ENCODE results near the gene RNASEL.
"Not testable (repeated sequence)": the region's sequence is repeated elsewhere in the genome, so short reads cannot be mapped to it uniquely, and the experiment has no call there.

RNASEL gene

DNA sequence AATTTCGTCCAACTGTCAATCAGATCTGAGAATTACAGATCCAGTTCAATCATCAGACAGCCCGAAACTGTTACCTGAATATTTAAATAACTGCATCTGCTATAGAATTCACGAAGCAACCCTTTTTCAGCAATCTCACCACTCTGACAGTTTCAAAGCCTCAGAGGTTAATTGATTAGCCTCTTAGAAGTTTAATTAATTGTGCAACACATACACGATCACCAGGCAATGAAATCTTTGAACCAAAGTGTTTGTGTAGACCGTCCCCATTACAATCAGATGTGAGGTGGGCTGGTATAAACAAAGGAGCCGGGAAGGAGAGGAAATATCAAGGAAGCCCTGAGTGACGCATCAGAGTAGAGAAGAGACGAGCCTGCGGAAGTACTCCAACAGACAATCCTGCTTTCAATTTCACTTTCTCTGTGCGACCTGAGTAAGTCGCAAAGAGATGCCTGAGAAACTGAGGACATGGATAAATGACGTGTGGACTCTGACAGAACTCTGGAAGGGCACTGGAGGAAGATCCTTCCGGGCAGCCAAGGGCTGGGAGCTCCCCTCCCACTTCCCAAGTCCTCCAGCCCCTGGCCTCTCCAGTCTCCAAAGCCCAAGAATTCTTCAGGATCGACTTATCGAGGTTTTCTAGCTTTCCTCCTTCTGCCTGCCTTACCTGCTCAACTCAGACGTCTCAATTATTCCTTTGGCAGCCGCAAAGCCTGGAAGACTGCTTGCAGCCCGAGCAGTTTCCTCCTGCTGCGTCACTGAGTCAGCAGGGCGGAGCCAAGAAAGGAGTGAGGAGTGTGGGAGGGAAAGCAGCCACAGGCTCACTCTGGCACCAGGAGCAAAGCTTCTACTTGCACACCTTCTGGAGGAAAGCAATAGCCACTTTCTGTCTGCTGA lies at the start of gene RNASEL:
RNASEL (minus strand) TSS at position 757 of the 897 bp plus-strand sequence. CDS start 2,450 bp downstream, outside the sequence.
- peak in 1 of 2 donors; percentile 40 for DNase-seq (ENCODE audit: low read depth in 1 of 2, low spot score in 1 of 2)

GRCh38 chr1:182637769-182638168 lies 48.7 kb upstream of the RNASEL start:
- no peak for DNase-seq (ENCODE audit: low read depth in 1 of 2, low spot score in 1 of 2)

DNA sequence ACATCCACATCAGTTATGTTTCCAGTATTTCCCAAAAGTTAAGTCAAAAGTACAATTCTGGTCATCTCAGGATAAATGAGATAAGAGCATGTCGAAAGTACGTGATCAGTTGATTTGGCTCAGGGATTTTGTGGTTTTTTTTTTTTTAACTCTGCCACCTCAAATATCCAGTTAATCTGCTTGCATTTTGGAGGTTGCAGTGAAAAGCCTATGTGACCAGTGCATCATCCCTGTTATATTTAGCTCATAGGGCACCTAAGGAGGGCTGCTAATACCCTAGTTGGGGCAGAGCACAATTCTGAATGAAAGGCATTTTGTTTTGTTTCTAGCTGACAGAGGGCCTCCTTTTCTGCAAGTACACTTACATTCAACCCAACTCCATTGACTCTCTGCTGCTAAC lies 46.8 kb upstream of the RNASEL start:
- no peak for DNase-seq (ENCODE audit: low read depth in 1 of 2, low spot score in 1 of 2)

- no peak for DNase-seq (ENCODE audit: low read depth in 1 of 2, low spot score in 1 of 2)
These were observed 45.4 kb upstream of the RNASEL start for GRCh38 chr1:182634306-182635072.

GRCh38 chr1:182633657-182634281 lies 44.7 kb upstream of the RNASEL start:
- DNase-seq (ENCODE audit: low read depth in 1 of 2, low spot score in 1 of 2) = no peak

GRCh38 chr1:182633031-182633430 lies 44.0 kb upstream of the RNASEL start:
- no peak for DNase-seq (ENCODE audit: low read depth in 1 of 2, low spot score in 1 of 2)

DNA sequence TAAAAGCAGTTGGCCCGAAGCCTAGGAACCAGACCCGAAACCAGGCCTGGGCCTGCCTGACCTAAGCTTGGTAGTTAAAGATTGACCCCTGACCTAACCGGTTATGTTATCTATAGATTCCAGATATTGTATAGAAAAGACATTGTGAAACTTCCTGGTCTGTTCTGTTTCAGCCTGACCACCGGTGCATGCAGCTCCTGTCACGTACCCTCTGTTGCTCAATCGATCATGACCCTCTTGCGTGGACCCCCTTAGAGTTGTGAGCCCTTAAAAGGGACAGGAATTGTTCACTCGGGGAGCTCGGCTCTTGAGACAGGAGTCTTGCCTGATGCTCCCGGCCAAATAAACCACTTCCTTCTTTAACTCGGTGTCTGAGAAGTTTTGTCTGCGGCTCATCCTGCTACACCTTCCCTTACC lies 43.4 kb upstream of the RNASEL start:
- not testable (repeated sequence) for DNase-seq (ENCODE audit: low read depth in 1 of 2, low spot score in 1 of 2)

DNA sequence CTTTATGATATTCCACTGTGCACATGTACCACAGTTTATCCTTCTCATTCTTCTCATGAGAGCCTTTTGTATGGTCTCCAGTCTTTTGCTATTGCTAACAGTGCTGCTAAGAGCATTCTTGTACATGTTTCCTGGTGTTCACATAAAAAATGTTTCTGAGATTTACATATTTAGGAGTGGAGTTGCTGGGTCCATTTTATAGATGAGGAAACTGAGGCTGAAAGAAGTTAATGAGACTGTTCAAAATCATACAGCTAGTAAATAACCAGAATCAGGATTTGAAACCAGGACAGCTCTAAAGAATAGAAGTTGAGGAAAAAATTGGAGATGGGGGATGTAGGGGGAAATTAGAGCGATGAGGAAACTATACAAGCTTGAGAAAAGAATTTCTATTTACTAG lies 42.9 kb upstream of the RNASEL start:
- no peak for DNase-seq (ENCODE audit: low read depth in 1 of 2, low spot score in 1 of 2)

DNA sequence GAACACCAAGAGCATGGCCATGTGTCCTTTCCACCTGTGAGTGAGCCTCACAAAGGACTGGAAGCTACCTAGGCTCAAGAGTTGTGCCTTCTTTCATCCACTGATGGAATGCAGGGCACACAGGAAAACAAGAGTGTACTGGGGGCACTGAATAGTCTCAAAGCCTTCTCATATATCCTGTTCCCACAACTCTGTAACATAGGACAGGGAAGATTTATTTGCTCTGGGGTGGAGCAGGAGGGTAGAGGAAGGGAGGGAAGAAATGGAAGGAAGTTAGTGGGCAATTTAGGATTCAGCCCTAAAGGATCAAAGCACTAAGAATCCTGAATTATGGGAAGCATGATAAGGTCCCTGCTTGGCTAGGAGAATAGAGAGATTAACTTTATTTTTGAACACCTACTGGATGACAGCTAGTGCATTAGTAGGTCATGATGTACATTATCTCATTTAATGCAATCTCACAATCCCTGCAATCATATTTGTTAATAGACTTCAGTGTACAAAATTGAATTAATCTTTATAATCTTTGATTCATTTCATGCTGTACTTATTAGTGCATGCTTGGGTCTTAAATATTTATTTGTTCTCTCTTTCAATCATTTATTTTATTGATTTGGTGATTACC lies 42.1 kb upstream of the RNASEL start:
- DNase-seq (ENCODE audit: low read depth in 1 of 2, low spot score in 1 of 2) = no peak

- no peak for DNase-seq (ENCODE audit: low read depth in 1 of 2, low spot score in 1 of 2)
These were observed 41.5 kb upstream of the RNASEL start for GRCh38 chr1:182630586-182630985.

- DNase-seq (ENCODE audit: low read depth in 1 of 2, low spot score in 1 of 2) = peak; percentile 14 to 27
These were observed 40.5 kb upstream of the RNASEL start for GRCh38 chr1:182629499-182630096.

GRCh38 chr1:182629080-182629479 lies 40.0 kb upstream of the RNASEL start:
- DNase-seq (ENCODE audit: low read depth in 1 of 2, low spot score in 1 of 2) = no peak

DNA sequence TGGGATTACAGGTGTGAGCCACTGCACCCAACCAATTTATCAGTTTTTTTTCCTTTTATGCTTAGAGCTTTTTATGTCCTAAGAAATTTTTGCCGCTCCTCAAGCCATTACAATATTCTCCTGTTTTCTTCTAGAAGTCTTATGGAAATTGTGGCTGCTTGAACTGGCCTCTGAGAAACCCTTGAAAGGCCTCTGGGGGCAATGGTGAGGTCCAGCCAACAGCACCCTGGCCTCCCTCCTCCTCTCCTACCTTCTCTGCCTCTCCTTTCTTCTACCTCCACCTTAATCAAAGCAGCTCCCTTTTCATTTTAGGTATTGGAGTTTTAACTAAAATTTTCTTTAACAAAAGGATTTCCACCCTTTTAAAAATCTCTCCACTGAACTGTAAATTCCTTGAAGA lies 39.6 kb upstream of the RNASEL start:
- no peak for DNase-seq (ENCODE audit: low read depth in 1 of 2, low spot score in 1 of 2)

GRCh38 chr1:182627622-182628021 lies 38.6 kb upstream of the RNASEL start:
- DNase-seq (ENCODE audit: low read depth in 1 of 2, low spot score in 1 of 2) = no peak

DNA sequence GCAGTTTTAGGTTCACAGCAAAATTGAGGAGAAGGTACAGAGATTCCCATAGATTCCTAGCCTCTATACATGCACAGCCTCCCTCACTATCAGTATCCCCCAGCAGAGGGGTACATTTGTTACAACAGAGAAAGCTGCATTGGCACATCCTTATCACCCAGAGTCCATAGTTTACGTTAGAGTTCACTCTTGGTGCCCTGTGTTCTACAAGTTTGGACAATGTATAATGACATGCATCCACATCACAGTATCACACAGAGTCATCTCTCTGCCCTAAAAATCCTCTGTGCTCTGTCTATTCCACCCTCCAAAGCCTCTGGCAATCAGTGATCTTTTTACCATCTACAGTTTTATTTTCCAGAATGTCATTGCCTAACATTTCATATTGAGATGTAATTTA lies 37.5 kb upstream of the RNASEL start:
- DNase-seq (ENCODE audit: low read depth in 1 of 2, low spot score in 1 of 2) = no peak

DNA sequence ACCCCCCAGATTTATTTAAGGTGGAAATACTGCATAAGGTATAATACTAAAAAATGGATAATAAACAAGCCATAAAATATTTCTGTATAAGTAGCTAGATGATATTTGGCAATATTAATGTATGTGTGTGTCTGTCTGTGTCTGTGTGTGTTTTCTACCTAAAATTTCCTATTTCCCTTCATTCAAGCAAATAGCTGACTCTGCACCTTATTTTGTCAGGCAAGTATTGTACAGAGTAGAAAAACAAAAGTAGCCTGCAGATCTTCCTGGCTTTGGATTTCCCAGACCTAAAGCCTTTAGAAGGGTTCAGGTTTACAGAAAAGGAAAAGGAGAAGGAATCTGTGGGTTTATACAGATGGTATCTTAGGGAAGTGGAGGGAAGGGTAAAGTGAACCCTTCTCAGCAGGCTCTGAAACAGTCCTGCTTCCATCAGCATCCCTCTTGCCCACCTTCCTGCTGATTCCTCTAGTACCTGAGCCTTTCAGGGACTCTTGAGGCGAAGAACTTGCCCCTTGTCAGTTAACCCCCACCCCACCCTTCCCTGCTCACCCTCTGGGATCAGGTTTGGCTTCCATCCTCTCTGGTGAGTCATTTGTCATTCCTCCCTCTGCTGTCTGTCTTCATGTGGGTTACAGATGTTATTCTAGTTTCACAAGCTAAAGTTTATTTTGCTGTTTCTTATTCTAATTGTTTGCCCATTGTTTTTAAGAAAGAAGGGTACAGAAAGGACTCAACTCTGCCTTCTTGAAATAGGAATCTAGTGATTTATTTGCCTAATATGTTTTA lies 36.9 kb upstream of the RNASEL start:
- DNase-seq (ENCODE audit: low read depth in 1 of 2, low spot score in 1 of 2) = no peak

DNA sequence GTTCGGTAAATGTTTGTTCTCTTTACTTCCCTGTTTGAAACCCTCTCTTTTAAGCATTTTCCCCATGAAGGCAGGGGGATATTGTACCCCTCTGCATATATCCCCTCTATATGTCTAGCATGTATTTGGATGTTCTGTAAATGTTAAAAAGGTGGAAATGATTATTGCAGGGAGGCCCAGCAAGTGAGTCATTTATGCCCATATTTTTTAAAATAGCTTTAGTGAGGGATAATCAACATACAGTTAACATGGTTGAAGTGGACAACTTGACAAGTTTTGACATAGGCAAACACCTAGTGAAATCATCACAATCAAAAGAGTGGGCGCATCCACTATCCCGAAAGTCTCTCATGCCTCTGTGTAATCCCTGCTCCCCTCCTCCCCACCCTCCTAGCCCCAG lies 36.0 kb upstream of the RNASEL start:
- no peak for DNase-seq (ENCODE audit: low read depth in 1 of 2, low spot score in 1 of 2)

DNA sequence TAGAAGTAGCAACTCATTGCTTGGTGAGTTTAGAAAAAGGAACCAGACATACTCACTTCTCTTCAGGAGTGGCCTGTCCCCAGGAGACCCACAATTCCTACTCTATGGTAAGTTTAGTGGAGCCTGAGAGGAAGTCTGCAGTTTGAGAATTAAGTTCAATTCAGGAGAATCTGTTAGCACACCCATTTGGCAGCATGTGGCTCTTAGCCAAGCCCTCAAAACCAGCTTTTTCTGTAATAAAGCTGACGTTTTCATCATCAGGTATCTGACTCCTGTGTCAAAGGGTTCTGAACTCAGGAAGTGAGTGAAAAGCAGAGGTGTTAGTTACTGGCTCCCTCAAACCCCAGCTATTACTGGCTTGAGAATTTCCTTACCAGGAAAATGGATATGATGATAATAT lies 35.5 kb upstream of the RNASEL start:
- DNase-seq (ENCODE audit: low read depth in 1 of 2, low spot score in 1 of 2) = no peak

DNA sequence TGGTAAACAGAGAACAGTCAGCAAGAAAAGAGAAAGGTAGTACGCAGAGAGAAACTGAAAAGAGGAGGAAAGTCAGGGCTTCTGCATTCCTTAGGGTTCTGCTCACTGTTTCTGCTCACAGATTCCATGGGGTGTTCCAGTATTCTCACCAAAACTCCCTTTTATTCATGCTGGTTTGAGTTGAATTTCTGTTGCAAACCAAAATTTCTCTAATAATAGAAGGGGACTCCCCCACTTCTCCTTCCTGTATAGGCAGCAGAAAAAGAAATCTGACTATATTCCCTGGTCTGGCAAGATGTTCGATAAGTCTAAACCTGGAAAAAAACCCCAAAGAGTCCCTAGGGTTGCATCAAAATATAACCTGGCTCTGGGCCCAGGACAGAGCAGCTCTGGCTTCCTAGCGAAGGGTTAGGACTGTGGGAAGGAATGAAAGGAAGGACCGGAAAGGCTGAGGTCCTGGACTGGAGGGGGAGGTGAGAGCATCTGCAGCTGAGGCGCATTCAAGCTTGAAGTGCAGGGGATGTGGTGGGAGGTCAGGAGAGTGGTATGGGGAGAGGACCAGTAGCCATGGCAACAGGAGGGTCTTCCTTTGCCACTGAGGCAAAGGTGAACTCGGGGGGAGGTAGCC lies 34.0 kb upstream of the RNASEL start:
- no peak for DNase-seq (ENCODE audit: low read depth in 1 of 2, low spot score in 1 of 2)

GRCh38 chr1:182621906-182622305 lies 32.9 kb upstream of the RNASEL start:
- DNase-seq (ENCODE audit: low read depth in 1 of 2, low spot score in 1 of 2) = no peak
